ENCODE results near the gene RBBP8NL. TPM values are rescaled to one million over a fixed set of nuclear protein-coding genes. Genes with fewer than 3 reads are reported as not detected.

RBBP8NL gene
- total RNA-seq, 1 experiment from 2014 or later = not detected

DNA sequence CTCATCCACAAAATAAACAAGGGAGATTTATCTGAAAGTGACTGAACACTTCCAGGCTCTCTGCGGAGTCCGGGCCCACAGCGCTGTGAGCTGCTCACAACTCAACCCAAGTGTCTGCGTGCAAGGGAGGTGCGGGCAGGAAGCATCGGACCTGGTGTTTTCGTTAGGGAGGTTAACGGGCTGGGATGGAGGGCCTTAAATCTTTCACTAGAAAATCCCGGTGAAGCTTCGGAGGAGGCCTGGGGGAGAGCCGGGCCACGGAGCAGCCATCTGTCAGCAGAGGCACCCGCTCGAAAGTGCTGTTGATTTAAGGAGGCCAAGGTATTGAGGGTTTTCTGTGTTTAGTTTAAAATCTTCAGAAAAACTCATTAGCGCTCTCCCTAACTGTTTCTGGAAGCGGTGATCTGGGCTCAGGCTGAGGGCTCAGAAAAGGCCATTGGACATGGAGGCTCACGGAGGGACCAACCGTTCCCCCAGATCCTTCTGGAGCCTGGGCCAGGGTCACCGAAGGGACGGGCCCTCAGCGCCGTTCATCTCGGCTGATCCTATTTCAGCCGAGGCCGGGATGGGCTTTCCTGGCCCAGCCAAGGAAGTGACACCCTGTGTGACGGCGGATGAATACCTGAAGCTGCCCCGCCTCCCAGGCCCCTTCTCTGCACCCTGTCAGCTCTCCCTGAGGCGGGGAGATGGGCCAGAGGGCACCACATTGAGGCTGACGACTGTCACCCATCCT lies 27.7 kb upstream of the RBBP8NL start:
- Histone ChIP-seq H3K27me3 (ENCODE audit: control insufficient read depth, insufficient read depth, low read length) (no peaks in the 10 kb centered on the region), H3K36me3 (ENCODE audit: control insufficient read depth, insufficient read depth, low read length) (no peaks in the 10 kb centered on the region), H3K27ac (ENCODE audit: low read length) (no peak overlapping the region), H3K9me3 (ENCODE audit: control insufficient read depth, insufficient read depth, low read depth, low read length) (no peaks in the 10 kb centered on the region), H3K4me1 (ENCODE audit: control insufficient read depth, insufficient read depth, low read length) (peaks cover 2% of the 10 kb centered on the region; the same call in 1 of the 2 replicates), H3K4me3 (ENCODE audit: low read depth in 2 of 2, low read length in 2 of 2) (no peak overlapping the region)
- no peak for ATAC-seq
- intact Hi-C loops (cut with micrococcal nuclease; ENCODE audit: unreplicated experiment) = no loop called here
- CTCF ChIA-PET = no interaction called here
- no peak for TF ChIP-seq POLR2AphosphoS5 (IDR thresholded peaks at IDR 0.05; ENCODE audit: low read depth, low read length)
- TF ChIP-seq, protein P1, sequence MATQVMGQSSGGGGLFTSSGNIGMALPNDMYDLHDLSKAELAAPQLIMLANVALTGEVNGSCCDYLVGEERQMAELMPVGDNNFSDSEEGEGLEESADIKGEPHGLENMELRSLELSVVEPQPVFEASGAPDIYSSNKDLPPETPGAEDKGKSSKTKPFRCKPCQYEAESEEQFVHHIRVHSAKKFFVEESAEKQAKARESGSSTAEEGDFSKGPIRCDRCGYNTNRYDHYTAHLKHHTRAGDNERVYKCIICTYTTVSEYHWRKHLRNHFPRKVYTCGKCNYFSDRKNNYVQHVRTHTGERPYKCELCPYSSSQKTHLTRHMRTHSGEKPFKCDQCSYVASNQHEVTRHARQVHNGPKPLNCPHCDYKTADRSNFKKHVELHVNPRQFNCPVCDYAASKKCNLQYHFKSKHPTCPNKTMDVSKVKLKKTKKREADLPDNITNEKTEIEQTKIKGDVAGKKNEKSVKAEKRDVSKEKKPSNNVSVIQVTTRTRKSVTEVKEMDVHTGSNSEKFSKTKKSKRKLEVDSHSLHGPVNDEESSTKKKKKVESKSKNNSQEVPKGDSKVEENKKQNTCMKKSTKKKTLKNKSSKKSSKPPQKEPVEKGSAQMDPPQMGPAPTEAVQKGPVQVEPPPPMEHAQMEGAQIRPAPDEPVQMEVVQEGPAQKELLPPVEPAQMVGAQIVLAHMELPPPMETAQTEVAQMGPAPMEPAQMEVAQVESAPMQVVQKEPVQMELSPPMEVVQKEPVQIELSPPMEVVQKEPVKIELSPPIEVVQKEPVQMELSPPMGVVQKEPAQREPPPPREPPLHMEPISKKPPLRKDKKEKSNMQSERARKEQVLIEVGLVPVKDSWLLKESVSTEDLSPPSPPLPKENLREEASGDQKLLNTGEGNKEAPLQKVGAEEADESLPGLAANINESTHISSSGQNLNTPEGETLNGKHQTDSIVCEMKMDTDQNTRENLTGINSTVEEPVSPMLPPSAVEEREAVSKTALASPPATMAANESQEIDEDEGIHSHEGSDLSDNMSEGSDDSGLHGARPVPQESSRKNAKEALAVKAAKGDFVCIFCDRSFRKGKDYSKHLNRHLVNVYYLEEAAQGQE (IDR thresholded peaks at IDR 0.05; ENCODE audit: insufficient read depth in 1 of 2, low read depth in 2 of 2, low read length in 1 of 2) = no peak
- TF ChIP-seq SIN3A (IDR thresholded peaks at IDR 0.05; ENCODE audit: borderline replicate concordance, insufficient read depth, low read depth, low read length) = no peak
- TF ChIP-seq, protein P2, sequence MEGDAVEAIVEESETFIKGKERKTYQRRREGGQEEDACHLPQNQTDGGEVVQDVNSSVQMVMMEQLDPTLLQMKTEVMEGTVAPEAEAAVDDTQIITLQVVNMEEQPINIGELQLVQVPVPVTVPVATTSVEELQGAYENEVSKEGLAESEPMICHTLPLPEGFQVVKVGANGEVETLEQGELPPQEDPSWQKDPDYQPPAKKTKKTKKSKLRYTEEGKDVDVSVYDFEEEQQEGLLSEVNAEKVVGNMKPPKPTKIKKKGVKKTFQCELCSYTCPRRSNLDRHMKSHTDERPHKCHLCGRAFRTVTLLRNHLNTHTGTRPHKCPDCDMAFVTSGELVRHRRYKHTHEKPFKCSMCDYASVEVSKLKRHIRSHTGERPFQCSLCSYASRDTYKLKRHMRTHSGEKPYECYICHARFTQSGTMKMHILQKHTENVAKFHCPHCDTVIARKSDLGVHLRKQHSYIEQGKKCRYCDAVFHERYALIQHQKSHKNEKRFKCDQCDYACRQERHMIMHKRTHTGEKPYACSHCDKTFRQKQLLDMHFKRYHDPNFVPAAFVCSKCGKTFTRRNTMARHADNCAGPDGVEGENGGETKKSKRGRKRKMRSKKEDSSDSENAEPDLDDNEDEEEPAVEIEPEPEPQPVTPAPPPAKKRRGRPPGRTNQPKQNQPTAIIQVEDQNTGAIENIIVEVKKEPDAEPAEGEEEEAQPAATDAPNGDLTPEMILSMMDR (IDR thresholded peaks at IDR 0.05) = no peak
- TF ChIP-seq TCF7L2 (IDR thresholded peaks at IDR 0.05; ENCODE audit: low read depth, low read length) = no peak
- in situ Hi-C loops (cut with HindIII; ENCODE audit: low pct_unique_long_range_greater_than_20kb, low sequenced_read_pairs) = no loop called here
- DNase-seq (ENCODE audit: low read depth, low spot score) = no peak
- BruUV-seq (replicated peaks) = no TSS peak
- POLR2A ChIA-PET = no interaction called here

GRCh38 chr20:62453186-62453808 lies 26.0 kb upstream of the RBBP8NL start:
- no peak for DNase-seq (ENCODE audit: low read depth, low spot score)
- Histone ChIP-seq H3K36me3 (ENCODE audit: control insufficient read depth, insufficient read depth, low read length) (no peaks in the 10 kb centered on the region), H3K27ac (ENCODE audit: low read length) (no peak overlapping the region), H3K4me3 (ENCODE audit: low read depth in 2 of 2, low read length in 2 of 2) (no peak overlapping the region), H3K27me3 (ENCODE audit: control insufficient read depth, insufficient read depth, low read length) (no peaks in the 10 kb centered on the region), H3K4me1 (ENCODE audit: control insufficient read depth, insufficient read depth, low read length) (peaks cover 2% of the 10 kb centered on the region; the same call in 1 of the 2 replicates), H3K9me3 (ENCODE audit: control insufficient read depth, insufficient read depth, low read depth, low read length) (no peaks in the 10 kb centered on the region)
- TF ChIP-seq, protein P2 (IDR thresholded peaks at IDR 0.05) = no peak
- no peak for TF ChIP-seq POLR2AphosphoS5 (IDR thresholded peaks at IDR 0.05; ENCODE audit: low read depth, low read length)
- TF ChIP-seq, protein P1 (IDR thresholded peaks at IDR 0.05; ENCODE audit: insufficient read depth in 1 of 2, low read depth in 2 of 2, low read length in 1 of 2) = no peak
- intact Hi-C loops (cut with micrococcal nuclease; ENCODE audit: unreplicated experiment) = no loop called here
- no TSS peak for BruUV-seq (replicated peaks)
- in situ Hi-C loops (cut with HindIII; ENCODE audit: low pct_unique_long_range_greater_than_20kb, low sequenced_read_pairs) = no loop called here
- no peak for ATAC-seq
- POLR2A ChIA-PET = no interaction called here
- CTCF ChIA-PET = no interaction called here
